Measurements from ENCODE around the gene HEPN1. TPM values are rescaled to one million over a fixed set of nuclear protein-coding genes. Genes with fewer than 3 reads are reported as not detected.

The HEPN1 gene
- total and polyA plus RNA-seq, 2 of the 4 experiments (the other 2 are of a cell fraction) = not detected

GRCh38 chr11:124915541-124916369 lies 3.3 kb upstream of the HEPN1 start:
- Histone ChIP-seq H3K4ac (ENCODE audit: low read depth, low read length) (peak overlapping the region; percentile 87), H4K91ac (ENCODE audit: insufficient read depth, low read depth, low read length) (no peak overlapping the region; the same call in 1 of the 2 replicates), H3K4me1 (ENCODE audit: control insufficient read depth, insufficient read depth, low read length) (peaks cover 6% of the 10 kb centered on the region), H4K8ac (ENCODE audit: low read depth in 2 of 2, low read length in 2 of 2) (peak overlapping the region in 1 of 2 experiments; percentile 61; a peak in 2 of 4 replicates), H2BK120ac (ENCODE audit: low read depth, low read length) (peak overlapping the region; percentile 86), H2AK5ac (ENCODE audit: low read depth, low read length) (peak overlapping the region; percentile 95), H3K4me2 (ENCODE audit: low read depth, low read length) (no peak overlapping the region), H3K23ac (ENCODE audit: low read depth, low read length) (peak overlapping the region; percentile 67; the same call in 1 of the 2 replicates), H2AK9ac (replicated peaks; ENCODE audit: low read depth, low read length, poor library complexity) (no peak overlapping the region), H3K18ac (ENCODE audit: low read depth, low read length) (no peak overlapping the region), H3K4me3 (ENCODE audit: insufficient read depth, low read depth, low read length) (no peak overlapping the region), H2BK5ac (ENCODE audit: low read depth, low read length, poor library complexity, severe bottlenecking) (peak overlapping the region; percentile 35), H3K9me3 (ENCODE audit: control insufficient read depth, insufficient read depth, low read length) (peaks cover 4% of the 10 kb centered on the region; the same call in 1 of the 2 replicates), H2BK15ac (ENCODE audit: low read depth, low read length) (peak overlapping the region; percentile 47; the same call in 1 of the 3 replicates), H3K14ac (replicated peaks; ENCODE audit: low read depth, low read length) (peak overlapping the region; percentile 74), H3K9me1 (ENCODE audit: insufficient read depth, low read length) (peaks cover 24% of the 10 kb centered on the region; the same call in 1 of the 2 replicates), H3K79me1 (ENCODE audit: low read depth in 1 of 2, low read length in 2 of 2) (peaks cover 0 to 3% of the 10 kb centered on the region in 2 experiments; a peak in 1 of 4 replicates), H3K36me3 (ENCODE audit: control insufficient read depth, insufficient read depth, low read length) (no peaks in the 10 kb centered on the region), H3K27ac (ENCODE audit: insufficient read depth, low read length) (no peak overlapping the region), H2AFZ (replicated peaks; ENCODE audit: low read length, poor library complexity) (peak overlapping the region; percentile 74), H4K5ac (ENCODE audit: low read depth, low read length) (peak overlapping the region; percentile 18; the same call in 1 of the 2 replicates), H2BK20ac (ENCODE audit: low read depth, low read length) (peak overlapping the region; percentile 73; the same call in 1 of the 2 replicates), H3K56ac (ENCODE audit: extremely low read depth, insufficient read depth, low read length) (no peak overlapping the region), H3K9ac (ENCODE audit: low read depth, low read length) (no peak overlapping the region), H4K20me1 (ENCODE audit: insufficient read depth, low read length) (no peaks in the 10 kb centered on the region), H3K27me3 (ENCODE audit: control insufficient read depth, insufficient read depth, low read length) (no peaks in the 10 kb centered on the region)
- dilution Hi-C loops (cut with HindIII; ENCODE audit: low sequenced_read_pairs, unreplicated experiment) (no loop called here), intact Hi-C loops (cut with micrococcal nuclease) (no loop called here), in situ Hi-C loops (cut with MboI; ENCODE audit: low sequenced_read_pairs) (no loop called here)
- POLR2A ChIA-PET (ENCODE audit: unreplicated experiment) = no interaction called here
- no CpG with 5 or more reads among the region's 3 CpGs for WGBS, 2 experiments (ENCODE audit: extremely low coverage in 2 of 2, insufficient read length in 1 of 2)
- ATAC-seq (ENCODE audit: low read depth) = no peak
- no TSS peak for BruUV-seq (replicated peaks)
- DNase-seq = peak; percentile 80
- CTCF ChIA-PET = no interaction called here
- TF ChIP-seq MAFK (IDR thresholded peaks at IDR 0.05; ENCODE audit: low read depth, low read length) = no peak
- TF ChIP-seq RAD21 (IDR thresholded peaks at IDR 0.05; ENCODE audit: low read length) = no peak
- no peak for TF ChIP-seq CEBPB (IDR thresholded peaks at IDR 0.05; ENCODE audit: low read depth, low read length)
- no peak for TF ChIP-seq MXI1 (IDR thresholded peaks at IDR 0.05; ENCODE audit: borderline replicate concordance, low read depth, low read length)
- TF ChIP-seq ELK1 (IDR thresholded peaks at IDR 0.05; ENCODE audit: borderline replicate concordance, low read depth, low read length) = no peak
- TF ChIP-seq MAZ (IDR thresholded peaks at IDR 0.05; ENCODE audit: borderline replicate concordance, low read depth, low read length) = no peak
- no peak for TF ChIP-seq CHD1 (IDR thresholded peaks at IDR 0.05; ENCODE audit: low read depth, low read length)
- TF ChIP-seq BHLHE40 (IDR thresholded peaks at IDR 0.05; ENCODE audit: low read depth, low read length) = no peak
- no peak for TF ChIP-seq POLR2A (IDR thresholded peaks at IDR 0.05; ENCODE audit: low read depth, low read length)
- no peak for TF ChIP-seq SMC3 (IDR thresholded peaks at IDR 0.05; ENCODE audit: low read depth, low read length)
- TF ChIP-seq CTCF (conservative IDR thresholded peaks at IDR 0.05; ENCODE audit: low read depth, low read length) = no peak
- no peak for TF ChIP-seq RCOR1 (IDR thresholded peaks at IDR 0.05; ENCODE audit: insufficient replicate concordance, low read length)
- TF ChIP-seq RFX5 (IDR thresholded peaks at IDR 0.05; ENCODE audit: low read depth, low read length) = no peak
- no peak for TF ChIP-seq FOS (IDR thresholded peaks at IDR 0.05; ENCODE audit: low read depth, low read length)
- no peak for TF ChIP-seq NFE2L2 (IDR thresholded peaks at IDR 0.05; ENCODE audit: low read depth, low read length)

All from IMR-90 (cell line).